K562 (cell line): ENCODE results near the gene AHI1. TPM values are rescaled to one million over a fixed set of nuclear protein-coding genes. Genes with fewer than 3 reads are reported as not detected.

Source experiments
- CAMTA2 ChIP-seq: fragments of 250-450 bp; sonication (Bioruptor Pico); conservative IDR thresholded peaks from 2 replicates; pipeline ENCODE4 v1.5.1; 2022
- GATAD2B ChIP-seq: fragments of 450-650 bp; IDR thresholded peaks from 2 replicates; pipeline ENCODE4 v1.6.1; 2017; ENCODE audit warnings: mild to moderate bottlenecking, borderline replicate concordance
- NFIX ChIP-seq: fragments of 250-450 bp; sonication (Bioruptor Pico); IDR thresholded peaks from 2 replicates; pipeline ENCODE4 v1.4.0; 2020; ENCODE audit warnings: low read depth, mild to moderate bottlenecking, moderate library complexity
- POLR2G ChIP-seq: fragments of 200-400 bp; formaldehyde crosslinking; IDR thresholded peaks from 2 replicates; pipeline ENCODE4 v1.6.1; 2017; ENCODE audit warnings: low read depth, mild to moderate bottlenecking, antibody characterized with exemption, low read length, moderate library complexity
- SPI1 ChIP-seq: IDR thresholded peaks from 2 replicates; pipeline ENCODE4 v1.6.1; 2011; ENCODE audit warnings: low read depth, low read length, control low read depth, borderline replicate concordance
- TFAM ChIP-seq: fragments of 250-450 bp; sonication (Bioruptor Pico); conservative IDR thresholded peaks from 2 replicates; pipeline ENCODE4 v1.5.0; 2021; ENCODE audit warnings: mild to moderate bottlenecking, moderate library complexity
- ZNF778 ChIP-seq: fragments of 450-650 bp; formaldehyde crosslinking; IDR thresholded peaks from 2 replicates; pipeline ENCODE4 v1.4.0; 2020; ENCODE audit warnings: mild to moderate bottlenecking, moderate library complexity
- polyA plus RNA-seq, 8 experiments: library from polyadenylated mRNA; depleted of rRNA in 4 of 8; stranded (reverse) in 5 of 8; unstranded in 3 of 8; fragments of >200 nt; fragmentation: Nextera tagmentation in 2 of 8; fragmentation: Illumina TruSeq in 1 of 8; extraction: Ambion mirVana in 2 of 8; extraction: Trizol in 1 of 8; gene quantifications; 2 replicates each; pipeline versions ENCODE4 v1.2.1 to v1.2.3, GENCODE V29; 2011 to 2014; ENCODE audit warnings: inconsistent platforms in 1 of 8, missing spikeins in 1 of 8
- total RNA-seq, 7 experiments: library from RNA; depleted of rRNA in 6 of 7; stranded (reverse); fragments of >200 nt in 6 of 7; fragmentation: Illumina TruSeq in 2 of 7; extraction: Trizol in 2 of 7; gene quantifications; 2 replicates each; pipeline versions ENCODE4 v1.2.1 to v1.2.3, GENCODE V29; 2011 to 2021; ENCODE audit warnings: low replicate concordance in 1 of 7
- TF ChIP-seq, protein P1 (sequence below), 2 experiments: fragments of 150-350 bp in 1 of 2; IDR thresholded peaks; 2 replicates each; pipeline ENCODE4 v1.6.1; 2012 to 2016; ENCODE audit warnings: low read depth in 2 of 2, low read length in 2 of 2, mild to moderate bottlenecking in 1 of 2, moderate library complexity in 1 of 2
- TF ChIP-seq, protein P2 (sequence below): fragments of 250-450 bp; sonication (Bioruptor Pico); IDR thresholded peaks from 2 replicates; pipeline ENCODE4 v1.4.0; 2020
- TF ChIP-seq, protein P3 (sequence below): fragments of 250-450 bp; sonication (Bioruptor Pico); IDR thresholded peaks from 2 replicates; pipeline ENCODE4 v1.5.0; 2021; ENCODE audit warnings: mild to moderate bottlenecking, borderline replicate concordance
- TF ChIP-seq, protein P4 (sequence below): fragments of 250-450 bp; sonication (Bioruptor Pico); IDR thresholded peaks from 2 replicates; pipeline ENCODE4 v1.9.0; 2021; ENCODE audit warnings: mild to moderate bottlenecking, inconsistent platforms
- TF ChIP-seq, protein P5 (sequence below): fragments of 250-450 bp; sonication (Bioruptor Pico); IDR thresholded peaks from 2 replicates; pipeline ENCODE4 v1.4.0; 2020

Gene AHI1
- total and polyA plus RNA-seq, 9 of the 15 experiments (the other 6 are each of a cell fraction or from before 2014, with no cell fraction given), result 24.7 to 54.9 (median 32.2) TPM

DNA sequence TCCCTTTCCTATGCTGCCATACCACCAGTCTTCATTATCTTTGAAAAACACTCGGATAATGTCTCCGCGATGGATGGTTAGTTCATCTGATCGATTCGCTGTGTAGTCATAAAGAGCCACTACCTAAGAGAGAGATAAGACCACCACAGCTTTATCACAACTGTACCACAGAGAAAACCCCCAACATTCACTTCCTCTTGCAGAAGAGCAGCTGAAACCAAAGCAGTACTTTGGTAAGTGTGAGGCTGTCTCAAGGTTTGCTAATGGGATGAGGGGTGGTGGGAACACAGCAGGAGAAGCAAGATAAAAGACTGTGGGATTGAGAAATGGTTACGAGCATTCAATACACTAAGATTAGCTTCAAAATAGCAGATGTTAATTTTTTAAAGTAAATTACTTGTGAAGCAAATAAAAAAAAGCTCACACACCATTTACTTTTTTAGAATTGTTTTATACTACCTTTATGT lies 174.3 kb downstream of the AHI1 start (continued):
- TF ChIP-seq, protein P1, sequence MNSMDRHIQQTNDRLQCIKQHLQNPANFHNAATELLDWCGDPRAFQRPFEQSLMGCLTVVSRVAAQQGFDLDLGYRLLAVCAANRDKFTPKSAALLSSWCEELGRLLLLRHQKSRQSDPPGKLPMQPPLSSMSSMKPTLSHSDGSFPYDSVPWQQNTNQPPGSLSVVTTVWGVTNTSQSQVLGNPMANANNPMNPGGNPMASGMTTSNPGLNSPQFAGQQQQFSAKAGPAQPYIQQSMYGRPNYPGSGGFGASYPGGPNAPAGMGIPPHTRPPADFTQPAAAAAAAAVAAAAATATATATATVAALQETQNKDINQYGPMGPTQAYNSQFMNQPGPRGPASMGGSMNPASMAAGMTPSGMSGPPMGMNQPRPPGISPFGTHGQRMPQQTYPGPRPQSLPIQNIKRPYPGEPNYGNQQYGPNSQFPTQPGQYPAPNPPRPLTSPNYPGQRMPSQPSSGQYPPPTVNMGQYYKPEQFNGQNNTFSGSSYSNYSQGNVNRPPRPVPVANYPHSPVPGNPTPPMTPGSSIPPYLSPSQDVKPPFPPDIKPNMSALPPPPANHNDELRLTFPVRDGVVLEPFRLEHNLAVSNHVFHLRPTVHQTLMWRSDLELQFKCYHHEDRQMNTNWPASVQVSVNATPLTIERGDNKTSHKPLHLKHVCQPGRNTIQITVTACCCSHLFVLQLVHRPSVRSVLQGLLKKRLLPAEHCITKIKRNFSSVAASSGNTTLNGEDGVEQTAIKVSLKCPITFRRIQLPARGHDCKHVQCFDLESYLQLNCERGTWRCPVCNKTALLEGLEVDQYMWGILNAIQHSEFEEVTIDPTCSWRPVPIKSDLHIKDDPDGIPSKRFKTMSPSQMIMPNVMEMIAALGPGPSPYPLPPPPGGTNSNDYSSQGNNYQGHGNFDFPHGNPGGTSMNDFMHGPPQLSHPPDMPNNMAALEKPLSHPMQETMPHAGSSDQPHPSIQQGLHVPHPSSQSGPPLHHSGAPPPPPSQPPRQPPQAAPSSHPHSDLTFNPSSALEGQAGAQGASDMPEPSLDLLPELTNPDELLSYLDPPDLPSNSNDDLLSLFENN (IDR thresholded peaks at IDR 0.05; ENCODE audit: low read depth in 2 of 2, low read length in 2 of 2), result peak in 1 of 2 experiments; percentile 100; a peak in 2 of 4 replicates
- TF ChIP-seq CAMTA2 (CRISPR knock-in tag) (no peak), NFIX (CRISPR knock-in tag) (no peak), POLR2G (no peak), GATAD2B (peak; percentile 98), TFAM (CRISPR knock-in tag) (no peak), ZNF778 (CRISPR knock-in tag) (no peak), SPI1 (peak; percentile 100)
- TF ChIP-seq, protein P2, sequence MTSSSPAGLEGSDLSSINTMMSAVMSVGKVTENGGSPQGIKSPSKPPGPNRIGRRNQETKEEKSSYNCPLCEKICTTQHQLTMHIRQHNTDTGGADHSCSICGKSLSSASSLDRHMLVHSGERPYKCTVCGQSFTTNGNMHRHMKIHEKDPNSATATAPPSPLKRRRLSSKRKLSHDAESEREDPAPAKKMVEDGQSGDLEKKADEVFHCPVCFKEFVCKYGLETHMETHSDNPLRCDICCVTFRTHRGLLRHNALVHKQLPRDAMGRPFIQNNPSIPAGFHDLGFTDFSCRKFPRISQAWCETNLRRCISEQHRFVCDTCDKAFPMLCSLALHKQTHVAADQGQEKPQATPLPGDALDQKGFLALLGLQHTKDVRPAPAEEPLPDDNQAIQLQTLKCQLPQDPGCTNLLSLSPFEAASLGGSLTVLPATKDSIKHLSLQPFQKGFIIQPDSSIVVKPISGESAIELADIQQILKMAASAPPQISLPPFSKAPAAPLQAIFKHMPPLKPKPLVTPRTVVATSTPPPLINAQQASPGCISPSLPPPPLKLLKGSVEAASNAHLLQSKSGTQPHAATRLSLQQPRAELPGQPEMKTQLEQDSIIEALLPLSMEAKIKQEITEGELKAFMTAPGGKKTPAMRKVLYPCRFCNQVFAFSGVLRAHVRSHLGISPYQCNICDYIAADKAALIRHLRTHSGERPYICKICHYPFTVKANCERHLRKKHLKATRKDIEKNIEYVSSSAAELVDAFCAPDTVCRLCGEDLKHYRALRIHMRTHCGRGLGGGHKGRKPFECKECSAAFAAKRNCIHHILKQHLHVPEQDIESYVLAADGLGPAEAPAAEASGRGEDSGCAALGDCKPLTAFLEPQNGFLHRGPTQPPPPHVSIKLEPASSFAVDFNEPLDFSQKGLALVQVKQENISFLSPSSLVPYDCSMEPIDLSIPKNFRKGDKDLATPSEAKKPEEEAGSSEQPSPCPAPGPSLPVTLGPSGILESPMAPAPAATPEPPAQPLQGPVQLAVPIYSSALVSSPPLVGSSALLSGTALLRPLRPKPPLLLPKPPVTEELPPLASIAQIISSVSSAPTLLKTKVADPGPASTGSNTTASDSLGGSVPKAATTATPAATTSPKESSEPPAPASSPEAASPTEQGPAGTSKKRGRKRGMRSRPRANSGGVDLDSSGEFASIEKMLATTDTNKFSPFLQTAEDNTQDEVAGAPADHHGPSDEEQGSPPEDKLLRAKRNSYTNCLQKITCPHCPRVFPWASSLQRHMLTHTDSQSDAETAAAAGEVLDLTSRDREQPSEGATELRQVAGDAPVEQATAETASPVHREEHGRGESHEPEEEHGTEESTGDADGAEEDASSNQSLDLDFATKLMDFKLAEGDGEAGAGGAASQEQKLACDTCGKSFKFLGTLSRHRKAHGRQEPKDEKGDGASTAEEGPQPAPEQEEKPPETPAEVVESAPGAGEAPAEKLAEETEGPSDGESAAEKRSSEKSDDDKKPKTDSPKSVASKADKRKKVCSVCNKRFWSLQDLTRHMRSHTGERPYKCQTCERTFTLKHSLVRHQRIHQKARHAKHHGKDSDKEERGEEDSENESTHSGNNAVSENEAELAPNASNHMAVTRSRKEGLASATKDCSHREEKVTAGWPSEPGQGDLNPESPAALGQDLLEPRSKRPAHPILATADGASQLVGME (CRISPR knock-in tag), result 0 out of 2 replicates have a peak, but pooled peaks have one; percentile 15
- TF ChIP-seq, protein P3, sequence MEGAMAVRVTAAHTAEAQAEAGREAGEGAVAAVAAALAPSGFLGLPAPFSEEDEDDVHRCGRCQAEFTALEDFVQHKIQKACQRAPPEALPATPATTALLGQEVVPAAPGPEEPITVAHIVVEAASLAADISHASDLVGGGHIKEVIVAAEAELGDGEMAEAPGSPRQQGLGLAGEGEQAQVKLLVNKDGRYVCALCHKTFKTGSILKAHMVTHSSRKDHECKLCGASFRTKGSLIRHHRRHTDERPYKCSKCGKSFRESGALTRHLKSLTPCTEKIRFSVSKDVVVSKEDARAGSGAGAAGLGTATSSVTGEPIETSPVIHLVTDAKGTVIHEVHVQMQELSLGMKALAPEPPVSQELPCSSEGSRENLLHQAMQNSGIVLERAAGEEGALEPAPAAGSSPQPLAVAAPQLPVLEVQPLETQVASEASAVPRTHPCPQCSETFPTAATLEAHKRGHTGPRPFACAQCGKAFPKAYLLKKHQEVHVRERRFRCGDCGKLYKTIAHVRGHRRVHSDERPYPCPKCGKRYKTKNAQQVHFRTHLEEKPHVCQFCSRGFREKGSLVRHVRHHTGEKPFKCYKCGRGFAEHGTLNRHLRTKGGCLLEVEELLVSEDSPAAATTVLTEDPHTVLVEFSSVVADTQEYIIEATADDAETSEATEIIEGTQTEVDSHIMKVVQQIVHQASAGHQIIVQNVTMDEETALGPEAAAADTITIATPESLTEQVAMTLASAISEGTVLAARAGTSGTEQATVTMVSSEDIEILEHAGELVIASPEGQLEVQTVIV (CRISPR knock-in tag), result no peak
- TF ChIP-seq, protein P4, sequence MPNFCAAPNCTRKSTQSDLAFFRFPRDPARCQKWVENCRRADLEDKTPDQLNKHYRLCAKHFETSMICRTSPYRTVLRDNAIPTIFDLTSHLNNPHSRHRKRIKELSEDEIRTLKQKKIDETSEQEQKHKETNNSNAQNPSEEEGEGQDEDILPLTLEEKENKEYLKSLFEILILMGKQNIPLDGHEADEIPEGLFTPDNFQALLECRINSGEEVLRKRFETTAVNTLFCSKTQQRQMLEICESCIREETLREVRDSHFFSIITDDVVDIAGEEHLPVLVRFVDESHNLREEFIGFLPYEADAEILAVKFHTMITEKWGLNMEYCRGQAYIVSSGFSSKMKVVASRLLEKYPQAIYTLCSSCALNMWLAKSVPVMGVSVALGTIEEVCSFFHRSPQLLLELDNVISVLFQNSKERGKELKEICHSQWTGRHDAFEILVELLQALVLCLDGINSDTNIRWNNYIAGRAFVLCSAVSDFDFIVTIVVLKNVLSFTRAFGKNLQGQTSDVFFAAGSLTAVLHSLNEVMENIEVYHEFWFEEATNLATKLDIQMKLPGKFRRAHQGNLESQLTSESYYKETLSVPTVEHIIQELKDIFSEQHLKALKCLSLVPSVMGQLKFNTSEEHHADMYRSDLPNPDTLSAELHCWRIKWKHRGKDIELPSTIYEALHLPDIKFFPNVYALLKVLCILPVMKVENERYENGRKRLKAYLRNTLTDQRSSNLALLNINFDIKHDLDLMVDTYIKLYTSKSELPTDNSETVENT, result no peak
- TF ChIP-seq, protein P5, sequence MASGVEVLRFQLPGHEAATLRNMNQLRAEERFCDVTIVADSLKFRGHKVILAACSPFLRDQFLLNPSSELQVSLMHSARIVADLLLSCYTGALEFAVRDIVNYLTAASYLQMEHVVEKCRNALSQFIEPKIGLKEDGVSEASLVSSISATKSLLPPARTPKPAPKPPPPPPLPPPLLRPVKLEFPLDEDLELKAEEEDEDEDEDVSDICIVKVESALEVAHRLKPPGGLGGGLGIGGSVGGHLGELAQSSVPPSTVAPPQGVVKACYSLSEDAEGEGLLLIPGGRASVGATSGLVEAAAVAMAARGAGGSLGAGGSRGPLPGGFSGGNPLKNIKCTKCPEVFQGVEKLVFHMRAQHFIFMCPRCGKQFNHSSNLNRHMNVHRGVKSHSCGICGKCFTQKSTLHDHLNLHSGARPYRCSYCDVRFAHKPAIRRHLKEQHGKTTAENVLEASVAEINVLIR (CRISPR knock-in tag), result peak; percentile 56; the same call in 1 of the 2 replicates
